GM18520 (cell line): ENCODE data around the gene CLDN5.

Experiments used
- ATAC-seq: cut with Tn5 transposase; IDR thresholded peaks from one replicate; pipeline ENCODE4 v1.9.1; 2021; ENCODE audit not compliant: unreplicated experiment

CLDN5 gene

DNA sequence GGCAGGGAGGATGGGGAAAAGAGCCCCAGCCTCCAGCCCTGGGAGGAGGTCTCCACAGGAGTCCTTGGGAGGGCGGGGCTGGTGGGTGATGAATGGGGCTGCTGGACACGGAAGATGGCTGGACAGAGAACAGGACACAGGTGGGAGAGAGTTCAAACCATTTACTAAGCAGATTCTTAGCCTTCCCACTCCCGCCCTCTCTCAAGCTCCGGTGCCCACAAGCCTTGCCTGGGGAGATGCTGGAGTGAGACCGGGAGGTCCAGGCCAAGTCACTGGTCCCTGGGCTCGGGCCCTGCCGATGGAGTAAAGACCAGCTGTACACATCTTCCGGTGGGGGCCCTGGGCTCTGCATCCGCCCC, 1.4 kb downstream of the CLDN5 start:
- ATAC-seq = no peak

DNA sequence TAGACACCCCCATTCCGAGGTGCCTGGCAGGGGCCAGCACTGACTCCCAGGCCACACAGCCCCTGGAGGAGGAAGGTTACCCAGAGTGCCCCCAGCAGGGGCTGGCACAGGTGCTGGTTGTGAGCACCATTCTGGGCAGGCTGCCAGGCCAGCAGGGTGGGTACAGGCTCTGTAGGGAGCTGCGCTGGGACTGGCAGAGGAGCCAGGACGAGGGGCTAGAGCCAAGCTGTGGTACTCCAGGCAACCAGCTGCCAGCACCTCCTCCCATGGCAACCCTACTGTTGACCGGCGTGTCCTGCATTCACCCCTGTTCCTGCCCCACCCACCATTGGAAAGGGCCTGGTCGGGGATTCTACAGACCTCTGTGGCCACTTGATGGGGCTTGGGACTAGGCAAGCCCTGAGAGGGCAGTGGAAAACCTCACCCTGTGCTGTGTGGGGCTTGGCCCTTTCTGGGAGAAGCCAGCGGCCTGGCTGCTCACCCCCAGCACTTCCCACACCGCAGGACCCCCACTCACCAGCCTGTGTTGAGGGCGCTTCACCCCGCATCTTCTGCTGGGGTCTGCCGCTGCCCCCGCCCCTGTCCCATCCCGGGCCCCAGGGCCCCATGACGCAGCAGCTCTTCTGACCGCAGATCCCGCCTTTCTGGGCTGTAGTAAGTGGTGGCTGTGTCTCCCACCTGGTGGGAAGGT, 1.9 kb downstream of the CLDN5 start:
- no peak for ATAC-seq

DNA sequence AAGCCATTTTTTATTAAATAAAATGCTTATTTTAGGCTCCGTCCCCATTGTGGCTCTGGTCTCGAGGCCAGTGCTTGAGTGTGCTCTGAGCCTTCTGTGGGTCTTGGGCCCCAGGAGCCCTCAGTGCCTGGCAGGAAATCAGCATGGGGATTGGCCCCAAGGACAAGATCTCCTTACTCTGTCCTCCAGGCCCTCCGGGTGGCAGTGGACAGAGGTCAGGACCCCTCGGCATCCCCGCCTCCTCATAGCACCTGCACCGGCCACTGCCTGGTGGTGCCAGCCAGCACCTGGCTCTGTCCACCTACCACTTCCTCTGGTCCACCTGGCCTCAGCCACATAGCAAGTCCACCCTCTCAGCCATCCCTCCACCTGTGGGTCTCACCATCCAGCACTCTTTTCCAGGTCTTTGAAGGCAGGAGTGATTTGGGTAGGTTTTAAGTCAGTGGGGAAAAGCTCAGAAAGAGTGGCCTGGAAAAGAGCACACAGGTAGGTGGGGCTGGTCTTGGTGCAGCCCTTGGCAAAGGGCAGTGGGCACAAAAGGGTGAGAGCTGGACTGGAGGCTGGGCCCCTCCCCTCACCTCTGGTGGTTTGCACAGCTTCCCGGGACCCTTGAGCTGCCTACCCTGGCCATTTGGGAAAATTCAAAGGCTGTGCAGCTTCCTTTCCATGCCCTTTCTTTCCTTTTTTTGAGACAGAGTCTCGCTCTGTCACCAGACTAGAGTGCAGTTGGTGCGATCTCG, 3.5 kb downstream of the CLDN5 start:
- ATAC-seq = no peak

DNA sequence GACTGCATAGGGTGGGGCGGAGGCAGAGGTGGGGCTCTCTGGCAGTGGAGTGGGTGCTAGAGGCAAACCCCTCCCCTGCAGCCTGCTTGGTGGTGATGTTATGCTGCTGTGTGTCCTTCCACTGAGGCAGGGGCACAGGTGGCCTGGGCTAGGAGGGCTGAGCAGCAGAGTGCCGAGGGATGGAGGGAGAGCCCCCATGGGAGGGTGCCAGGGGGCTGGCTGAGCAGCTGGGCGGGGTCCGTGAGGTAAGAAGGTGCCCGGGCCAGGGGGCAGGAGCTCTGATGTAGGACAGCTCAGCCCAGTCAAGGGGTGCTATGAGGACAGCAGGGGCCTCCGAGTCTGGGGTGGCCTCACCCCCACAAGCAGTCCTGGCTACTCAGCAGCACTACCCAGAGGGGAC, 4.2 kb downstream of the CLDN5 start:
- ATAC-seq = no peak

DNA sequence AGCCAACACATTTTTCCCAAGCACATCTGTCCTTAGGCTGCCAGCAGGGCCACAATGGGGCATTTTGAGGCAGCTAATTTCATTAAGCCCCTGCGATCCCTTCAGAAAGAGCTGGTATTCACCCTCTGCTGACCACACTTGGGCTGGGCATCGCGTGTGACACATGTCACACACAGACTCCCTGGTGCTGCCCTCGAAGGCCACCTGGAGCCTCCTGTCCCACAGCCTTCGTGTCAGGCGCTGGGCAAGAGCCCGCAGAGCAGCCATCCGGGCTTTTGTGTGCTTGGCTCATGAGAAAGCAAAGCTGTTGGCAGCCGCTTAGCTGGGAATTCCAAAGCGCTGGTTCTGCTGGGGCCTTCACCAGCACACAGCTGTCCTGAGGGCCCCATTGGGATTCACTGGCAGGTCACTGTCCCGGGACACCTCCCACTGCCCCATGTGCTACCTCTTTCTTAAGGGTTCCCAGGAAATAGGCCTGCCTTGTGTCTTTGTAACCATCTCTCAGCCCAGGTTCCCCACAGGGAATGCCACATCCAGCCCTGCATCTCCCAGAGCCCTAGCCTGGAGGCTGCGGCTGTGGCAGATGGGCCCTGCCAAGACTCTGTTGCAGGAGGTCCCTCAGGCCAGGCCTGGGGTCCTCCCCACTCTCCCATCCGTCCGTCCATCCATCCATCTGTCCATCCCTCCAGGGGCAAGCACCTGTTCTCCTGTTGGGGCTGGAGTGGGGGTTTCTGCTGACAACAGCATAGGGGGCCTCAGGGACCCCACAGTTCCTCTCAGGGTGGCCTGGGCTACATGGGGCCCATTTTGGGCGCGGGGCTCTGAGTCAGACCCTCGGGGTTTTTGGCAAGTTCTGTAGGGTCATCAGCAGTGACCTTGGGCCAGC, 4.9 kb downstream of the CLDN5 start:
- ATAC-seq = no peak

DNA sequence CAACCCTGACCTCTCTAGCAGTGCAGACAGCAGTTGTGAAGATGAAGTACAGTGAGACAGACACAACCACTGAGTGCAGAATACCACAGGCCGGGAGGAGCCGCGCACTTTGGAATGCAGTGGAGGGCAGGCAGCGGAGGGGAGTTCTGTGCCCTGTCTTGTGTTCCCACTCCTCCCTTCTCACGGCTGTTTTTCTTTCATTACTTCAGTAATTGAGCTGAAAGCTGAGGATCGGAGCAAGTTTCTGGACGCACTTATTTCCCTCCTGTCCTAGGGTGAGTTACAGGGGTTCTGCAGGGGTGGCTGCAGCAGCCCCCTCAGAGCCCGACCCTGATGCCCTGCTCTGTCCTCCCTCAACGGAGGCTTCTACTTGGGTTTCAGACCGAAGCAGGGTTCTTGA, 5.6 kb downstream of the CLDN5 start:
- ATAC-seq = no peak

DNA sequence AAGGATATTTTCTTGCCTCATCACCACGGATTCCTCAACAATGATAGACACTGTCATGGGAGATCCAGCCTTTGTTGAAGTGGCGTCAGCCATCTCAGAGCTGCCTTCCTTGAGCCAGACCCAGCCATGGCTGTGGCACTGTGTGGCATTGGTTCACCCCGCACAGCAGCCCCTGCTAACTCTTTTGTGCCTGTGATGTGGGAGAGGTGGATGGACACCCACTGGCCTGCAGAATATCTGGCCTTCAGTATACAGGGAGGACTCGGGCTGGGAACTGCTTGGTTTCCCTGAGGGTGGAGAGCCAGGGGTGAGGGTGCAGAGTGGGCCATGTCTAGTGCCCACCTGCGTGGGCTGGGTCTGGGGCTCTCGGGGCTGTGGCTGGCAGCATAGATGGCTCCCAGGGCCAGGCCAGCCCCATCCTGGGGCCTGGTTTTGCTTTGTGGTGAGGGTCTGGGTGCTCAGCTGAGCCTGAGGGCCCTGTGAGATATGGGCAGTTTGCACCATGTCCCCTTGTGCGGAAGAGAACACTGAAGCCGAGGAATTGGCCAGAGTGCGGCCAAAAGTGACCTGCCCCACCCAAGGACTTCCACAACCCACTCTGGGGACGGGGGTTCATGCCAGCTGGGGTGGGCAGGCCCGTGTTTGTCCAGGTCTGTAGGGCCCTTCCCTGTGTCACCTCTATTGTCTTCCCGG, 6.1 kb downstream of the CLDN5 start:
- no peak for ATAC-seq

DNA sequence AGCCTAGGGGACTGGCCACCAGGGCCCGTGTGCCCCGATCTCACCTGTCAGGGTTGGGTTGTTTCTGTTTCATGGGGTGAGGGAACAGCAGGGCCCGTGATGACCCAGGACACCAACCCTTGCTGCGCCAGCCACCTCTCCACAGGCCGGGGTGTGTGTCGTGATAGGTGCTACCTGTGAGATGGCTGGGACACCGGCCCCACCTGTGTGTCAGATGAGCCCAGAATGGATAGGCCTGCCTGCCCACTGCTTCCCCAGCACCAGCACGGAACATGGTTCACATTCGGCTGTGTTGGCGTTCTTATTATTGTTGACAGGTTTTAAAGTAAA, 7.1 kb downstream of the CLDN5 start:
- ATAC-seq = no peak

DNA sequence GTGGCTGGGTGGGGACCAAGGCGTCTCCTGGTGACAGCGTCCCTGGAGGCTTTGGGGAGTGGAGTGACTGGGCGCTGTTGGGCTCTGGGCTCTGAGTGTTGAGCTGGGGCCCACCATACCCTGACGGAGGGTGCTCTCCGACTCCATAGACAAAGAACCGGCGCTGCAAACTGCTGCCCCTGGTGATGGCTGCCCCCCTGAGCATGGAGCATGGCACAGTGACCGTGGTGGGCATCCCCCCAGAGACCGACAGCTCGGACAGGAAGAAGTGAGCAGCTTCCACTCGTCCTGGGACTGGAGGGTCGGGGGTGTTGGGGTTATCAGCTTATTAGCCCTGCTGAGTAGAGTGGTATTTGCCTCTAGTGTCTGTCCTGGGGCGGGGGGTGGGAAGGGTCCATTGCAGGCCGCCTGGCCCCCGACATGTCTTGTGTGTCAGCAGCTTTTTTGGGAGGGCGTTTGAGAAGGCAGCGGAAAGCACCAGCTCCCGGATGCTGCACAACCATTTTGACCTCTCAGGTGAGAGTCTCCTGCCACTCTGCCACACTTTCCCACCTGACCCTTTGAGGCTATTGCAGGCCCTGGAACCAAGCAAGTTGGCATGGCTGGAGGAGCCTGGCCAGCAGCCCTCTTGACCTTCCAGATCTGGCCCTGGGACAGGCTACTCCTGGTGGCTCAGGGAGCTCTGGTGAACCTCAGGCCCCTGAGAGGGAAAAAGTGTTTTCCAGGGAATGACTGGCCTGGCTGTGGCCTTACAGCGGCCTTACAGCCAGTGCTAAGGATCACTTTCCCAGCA, 7.6 kb downstream of the CLDN5 start:
- no peak for ATAC-seq

DNA sequence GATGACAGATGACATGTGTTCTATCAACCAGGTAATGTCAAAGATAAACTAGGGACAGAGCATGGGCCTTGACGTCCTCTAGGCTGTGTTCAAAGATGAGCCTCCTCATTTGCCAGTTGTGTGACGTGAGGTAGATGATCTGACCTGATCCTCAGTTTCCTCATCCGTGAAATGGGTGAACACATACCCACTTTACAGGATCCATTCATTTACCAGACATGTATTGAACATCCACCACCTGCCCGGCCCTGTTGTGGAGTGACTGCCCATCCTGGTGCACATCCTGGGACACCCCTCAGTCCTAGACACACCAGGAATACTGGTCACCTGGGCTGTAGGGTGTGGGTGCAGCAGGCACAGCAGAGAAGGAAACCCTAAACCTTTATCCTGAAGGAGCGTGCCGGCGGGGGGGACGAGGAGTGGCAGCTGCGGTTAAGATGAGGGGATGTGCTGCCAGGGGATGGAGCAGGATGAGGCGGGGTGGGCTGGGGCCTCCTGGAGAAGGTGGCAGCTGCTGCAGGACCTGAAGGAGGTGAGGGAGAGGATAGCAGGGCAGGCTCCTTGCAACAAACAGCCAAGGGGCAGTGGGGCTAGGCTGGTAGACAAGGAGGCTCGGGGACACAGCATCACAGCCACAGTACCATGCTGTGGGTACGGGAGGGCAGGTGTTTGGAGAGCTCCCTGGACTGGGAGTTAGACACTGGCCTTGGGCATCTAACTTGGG, 8.4 kb downstream of the CLDN5 start:
- no peak for ATAC-seq

DNA sequence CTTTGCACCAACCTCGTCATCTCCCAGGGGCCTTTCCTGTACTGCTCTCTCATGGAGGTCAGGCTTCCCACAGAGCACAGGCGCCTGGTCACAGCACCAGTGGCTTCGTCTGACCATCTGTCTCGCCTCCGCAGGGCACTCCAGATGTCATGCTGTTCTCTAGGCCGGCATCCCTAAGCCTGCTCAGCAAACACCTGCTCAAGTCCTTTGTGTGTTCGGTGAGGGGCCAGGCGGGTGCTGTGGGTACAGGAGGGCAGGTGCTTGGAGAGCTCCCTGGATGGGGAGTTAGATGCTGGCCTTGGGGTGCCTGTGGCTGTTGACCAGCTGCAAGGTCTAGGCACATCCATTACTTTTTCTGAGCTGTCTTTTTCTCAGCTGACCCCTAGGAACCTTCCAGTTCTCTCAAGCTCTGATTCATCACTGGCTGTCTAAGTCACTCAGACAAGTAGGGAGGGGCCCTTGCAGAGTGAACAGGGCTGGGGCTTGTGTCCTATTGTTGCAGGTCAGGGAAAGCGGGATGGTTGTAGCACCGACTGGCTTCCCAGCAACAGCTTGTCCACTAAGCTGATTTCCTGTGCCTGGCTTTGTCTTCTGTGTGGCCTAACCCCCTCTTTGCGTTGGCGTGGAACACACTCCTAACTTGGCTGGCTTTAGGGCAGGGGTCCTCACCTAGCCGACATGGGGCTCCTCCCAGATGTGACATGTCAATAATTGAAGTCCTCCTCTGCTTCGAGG, 9.2 kb downstream of the CLDN5 start:
- ATAC-seq = no peak

DNA sequence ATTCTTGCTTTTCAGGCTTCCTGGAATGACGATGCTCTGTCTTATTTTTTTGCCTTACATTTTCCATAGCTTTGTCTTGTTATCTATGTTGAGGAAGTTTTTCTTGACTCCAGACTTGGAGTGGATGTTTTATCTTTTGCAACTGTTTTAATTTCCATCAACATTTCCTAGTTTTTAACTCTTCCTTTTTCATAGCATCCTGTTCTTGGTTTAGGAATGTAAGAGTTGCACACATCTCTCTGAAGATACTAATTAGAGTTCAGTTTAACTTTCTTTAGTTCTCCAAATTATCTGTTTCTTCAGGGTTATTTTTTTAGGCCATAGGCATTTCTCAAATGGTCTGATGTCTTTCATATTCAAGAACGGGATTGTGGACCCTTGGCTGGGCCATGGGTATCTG, 10.4 kb downstream of the CLDN5 start:
- ATAC-seq = no peak

DNA sequence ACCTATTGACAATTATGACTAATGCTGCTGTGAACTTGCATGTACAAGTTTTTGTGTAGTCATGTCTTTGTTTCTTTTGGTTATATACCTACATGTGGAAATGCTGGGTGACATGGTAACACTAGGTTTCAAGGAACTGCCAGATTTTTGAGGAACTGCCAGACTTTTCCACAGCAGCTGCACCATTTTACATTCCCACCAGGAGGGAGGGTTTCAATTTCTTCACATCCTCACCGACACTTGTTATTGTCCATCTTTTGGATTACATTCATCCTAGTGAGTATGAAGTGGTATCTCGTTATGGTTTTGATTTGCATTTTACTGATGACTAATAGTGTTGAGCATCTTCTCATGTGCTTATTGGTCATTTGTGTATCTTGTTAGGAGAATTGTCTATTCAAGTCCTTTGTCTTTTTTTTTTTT, 13.3 kb downstream of the CLDN5 start:
- no peak for ATAC-seq

DNA sequence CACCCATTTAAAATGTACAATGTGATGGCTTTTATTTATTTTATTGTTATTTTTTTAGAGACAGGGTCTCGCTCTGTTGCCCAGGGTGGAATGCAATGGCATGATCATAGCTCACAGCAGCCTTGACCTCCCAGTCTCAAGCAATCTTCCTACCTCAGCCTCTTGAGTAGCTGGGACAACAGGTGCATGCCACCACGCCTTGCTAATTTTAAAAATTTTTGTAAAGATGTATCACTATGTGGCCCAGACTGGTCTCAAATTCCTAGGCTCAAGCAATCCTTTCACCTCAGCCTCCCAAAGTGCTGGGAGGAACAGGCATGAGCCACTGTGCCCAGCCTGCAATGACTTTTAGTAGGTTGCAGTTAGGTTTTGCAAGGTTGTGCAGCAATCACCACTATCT, 14.3 kb downstream of the CLDN5 start:
- no peak for ATAC-seq

DNA sequence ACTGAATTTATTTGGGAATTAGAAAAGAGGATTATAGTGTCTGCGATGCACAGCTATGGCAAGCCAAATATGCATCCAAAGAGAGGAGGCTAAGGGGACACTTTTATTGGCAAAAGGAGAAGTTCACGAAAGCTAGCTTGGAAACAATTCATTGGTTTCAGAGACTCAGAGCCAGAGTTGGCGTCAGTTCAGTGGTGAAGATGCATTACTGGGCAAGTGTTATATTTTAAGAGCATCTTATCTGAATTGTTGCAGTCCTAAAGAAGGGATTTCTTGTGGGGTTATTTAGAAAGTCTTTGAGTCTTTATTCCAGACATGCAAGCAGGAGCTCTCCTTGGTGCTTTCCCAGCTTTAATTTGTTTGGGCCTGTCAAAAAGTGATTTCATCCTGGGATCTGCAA, 15.0 kb downstream of the CLDN5 start:
- no peak for ATAC-seq

DNA sequence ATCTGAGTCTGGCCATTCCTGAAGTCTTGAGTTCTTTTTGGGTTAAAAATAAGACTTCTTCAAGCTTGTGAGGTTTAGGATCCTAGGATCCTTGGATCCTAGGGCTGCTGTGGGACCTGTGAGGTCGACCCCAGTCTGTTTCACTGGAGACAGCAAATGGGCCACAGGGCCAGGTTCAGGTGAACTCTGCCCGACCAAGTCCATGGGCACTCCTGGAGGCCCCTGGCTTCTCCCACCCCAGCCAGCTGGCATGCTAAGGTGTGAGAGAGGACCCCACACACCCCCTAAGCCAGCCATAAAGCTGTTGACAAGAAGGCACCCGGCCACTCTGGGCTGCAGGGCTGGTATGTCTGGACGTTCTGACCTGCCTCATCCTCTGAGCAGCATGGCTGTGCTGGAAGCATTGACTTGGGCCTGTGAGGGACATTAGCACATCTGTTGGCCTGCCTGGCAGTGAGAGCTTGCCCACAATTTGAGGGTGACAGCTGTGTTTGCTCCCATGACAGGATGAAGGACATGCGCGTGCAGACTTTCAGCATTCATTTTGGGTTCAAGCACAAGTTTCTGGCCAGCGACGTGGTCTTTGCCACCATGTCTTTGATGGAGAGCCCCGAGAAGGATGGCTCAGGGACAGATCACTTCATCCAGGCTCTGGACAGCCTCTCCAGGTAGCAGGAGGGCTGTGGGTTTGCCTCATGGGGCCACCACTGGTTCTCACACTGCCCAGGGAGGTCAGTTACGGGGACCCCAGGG, 16.0 kb downstream of the CLDN5 start:
- no peak for ATAC-seq

DNA sequence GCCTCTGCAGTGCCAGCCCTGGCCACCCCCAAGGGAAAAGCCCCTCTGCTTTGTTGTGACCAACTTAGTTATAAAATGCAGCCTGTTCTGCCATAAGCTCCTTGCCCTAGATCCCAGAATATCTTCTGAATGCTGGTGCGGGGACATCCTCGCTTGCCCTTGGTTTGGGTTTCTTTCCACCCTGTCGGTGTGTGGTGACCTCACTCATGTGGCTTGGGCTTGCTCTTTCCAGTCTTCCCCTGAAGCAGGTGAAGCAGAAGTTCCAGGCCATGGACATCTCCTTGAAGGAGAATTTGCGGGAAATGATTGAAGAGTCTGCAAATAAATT, 16.7 kb downstream of the CLDN5 start:
- no peak for ATAC-seq

DNA sequence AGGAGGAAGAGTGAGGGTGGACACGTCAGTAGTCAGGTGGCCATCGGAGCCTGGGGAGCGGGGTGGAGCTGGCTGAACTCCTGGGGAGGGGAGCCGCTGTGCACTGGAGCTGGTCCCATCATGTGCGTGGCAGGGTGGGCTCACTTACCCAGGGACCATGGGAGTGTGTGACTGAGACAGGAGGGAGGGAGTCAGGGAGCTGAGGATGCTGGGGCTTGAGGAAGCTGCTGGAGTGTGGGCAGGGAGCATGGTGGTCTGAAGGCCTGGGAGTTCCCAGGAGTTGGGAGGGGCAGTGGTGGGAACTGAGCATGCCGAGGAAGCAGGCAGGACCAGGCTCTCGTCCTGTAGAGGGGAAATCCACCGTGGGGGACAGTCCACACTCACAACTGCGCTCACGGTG, 18.0 kb downstream of the CLDN5 start:
- ATAC-seq = no peak

DNA sequence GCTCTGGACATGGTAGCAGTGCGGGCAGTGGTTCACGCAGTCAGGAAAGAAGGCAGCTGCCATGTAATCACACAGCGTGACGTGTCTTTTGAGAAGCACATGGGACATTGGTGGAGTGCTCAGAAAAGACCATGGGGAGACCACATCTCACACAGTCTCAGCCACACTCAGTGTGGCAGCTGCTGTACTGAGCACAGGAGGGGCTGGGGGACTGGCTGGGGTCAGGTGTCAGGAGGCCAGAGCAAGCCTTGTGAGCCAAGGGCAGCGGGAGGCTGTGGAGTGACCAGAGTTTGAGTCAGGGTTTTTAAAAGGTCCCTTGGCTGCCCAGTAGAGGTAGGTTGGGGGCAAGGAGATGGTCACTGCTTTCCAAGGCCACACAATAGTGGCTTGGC, 18.5 kb downstream of the CLDN5 start:
- no peak for ATAC-seq
